ENCODE measurements around the gene LILRB2.
A peak's percentile ranks its signal among the peaks of the same experiment; 100 is the strongest.
"Not testable (repeated sequence)": the region's sequence is repeated elsewhere in the genome, so short reads cannot be mapped to it uniquely, and the experiment has no call there.

The LILRB2 gene

DNA sequence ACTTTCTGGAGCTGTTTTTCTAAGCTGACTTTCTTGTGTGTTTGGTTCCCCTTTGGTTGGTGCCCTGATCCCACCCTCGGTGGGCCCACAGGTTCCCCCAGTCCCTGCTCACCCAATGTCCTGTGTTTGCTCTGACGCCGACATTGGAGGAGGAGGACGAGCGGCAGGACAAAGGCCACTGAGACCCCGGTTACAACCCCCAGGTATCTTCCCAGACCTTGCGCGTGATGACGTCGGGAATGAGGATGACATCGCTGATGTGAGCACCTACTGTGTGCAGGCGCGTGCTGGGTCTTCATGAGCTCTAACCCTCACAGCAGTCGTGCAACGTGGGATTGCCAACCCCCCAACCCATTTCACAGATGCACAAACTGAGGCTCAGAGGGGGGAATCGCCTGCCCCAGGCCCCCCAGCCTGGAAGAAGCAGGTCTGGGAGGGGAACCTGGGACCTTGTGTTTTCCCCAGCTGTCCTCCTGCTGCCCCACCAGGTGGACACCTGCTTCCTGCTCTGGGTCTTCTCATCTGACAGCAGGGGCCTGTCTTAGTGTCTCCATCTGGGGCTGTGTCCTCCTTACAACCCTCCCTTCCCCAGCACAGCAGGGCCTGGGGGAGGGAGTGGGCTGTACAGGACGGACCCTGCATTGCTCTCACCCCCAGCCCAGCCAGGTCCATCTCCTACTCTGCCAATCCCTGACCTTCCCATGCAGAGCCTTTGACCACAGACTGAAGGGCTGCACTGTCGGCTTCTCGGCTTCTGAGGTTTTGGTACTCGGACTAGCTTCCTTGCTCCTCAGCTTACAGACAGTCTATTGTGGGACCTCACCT lies 33.6 kb downstream of the LILRB2 start:
- DNase-seq (ENCODE audit: insufficient read length, low spot score) = no peak
- FAIRE-seq = no peak
- TF ChIP-seq POLR2A (IDR thresholded peaks at IDR 0.05; ENCODE audit: low read depth, low read length) = no peak

DNA sequence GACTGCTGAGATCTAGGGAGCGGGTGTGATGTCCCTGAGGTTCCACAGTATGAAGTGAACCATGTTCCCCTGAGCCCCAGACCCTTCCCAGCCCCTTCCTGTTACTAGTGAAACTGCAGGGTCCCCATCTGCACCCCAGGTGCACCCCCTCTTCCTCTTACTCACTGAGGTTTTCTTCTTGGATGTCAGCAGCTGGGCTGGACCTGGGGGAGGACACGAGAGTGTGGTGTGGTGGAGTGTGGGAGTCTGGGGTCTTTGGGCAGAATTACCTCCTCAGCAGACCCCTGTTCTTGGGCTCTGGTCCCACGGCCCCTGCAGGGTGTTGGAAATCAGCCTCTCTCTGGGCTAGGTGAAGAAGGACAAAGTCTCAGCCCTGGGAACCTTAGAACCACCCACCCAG lies 35.0 kb downstream of the LILRB2 start:
- TF ChIP-seq POLR2A (IDR thresholded peaks at IDR 0.05; ENCODE audit: low read depth, low read length) = no peak
- FAIRE-seq = no peak

DNA sequence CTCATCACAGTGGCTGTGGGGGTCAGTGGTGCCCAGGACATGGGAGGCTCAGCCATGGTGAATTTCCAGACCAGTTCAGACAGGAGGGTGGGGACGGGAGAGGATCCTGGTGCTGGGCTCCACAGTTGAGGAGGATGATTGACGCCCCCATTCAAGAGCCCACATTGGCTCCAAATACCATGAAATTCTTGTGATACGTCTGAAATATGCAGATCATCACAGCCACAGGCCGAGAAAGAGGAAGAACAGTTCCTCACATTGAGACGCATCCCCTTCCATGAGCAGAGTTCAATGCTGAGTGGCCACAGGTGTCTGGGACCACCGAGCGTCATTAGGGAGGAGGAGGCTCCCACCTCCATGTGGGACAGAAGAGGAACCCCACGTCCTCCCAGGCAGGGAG lies 37.1 kb downstream of the LILRB2 start:
- not testable (repeated sequence) for FAIRE-seq; DNase-seq (ENCODE audit: insufficient read length, low spot score)

More for the DNA sequence above, 35.0 kb downstream of the LILRB2 start:
- no peak for DNase-seq (ENCODE audit: insufficient read length, low spot score)

DNA sequence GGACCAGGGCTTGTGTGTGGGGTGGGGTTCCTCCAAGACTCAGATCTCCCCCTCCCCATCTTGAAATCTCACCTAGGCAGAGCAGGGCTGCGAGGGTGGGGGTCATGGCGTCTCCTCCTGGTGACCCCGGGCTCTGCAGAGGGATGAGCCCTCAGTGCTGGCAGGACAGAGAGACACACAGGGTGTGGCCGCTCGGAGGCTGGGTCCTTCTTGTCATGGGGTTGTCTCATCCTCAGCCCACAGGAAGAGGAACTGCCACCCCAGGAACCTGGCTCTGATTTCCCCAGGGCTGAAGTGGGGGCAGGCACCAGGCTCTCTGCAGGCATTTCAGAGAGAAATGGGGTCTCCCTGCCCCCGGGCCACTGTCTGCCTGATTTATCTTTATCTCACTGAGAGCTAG lies 38.3 kb downstream of the LILRB2 start, which contains the start of gene LILRA6:
LILRA6 (minus strand) TSS at position 145 of the 400 bp plus-strand sequence.
- not testable (repeated sequence) for FAIRE-seq; DNase-seq (ENCODE audit: insufficient read length, low spot score)

DNA sequence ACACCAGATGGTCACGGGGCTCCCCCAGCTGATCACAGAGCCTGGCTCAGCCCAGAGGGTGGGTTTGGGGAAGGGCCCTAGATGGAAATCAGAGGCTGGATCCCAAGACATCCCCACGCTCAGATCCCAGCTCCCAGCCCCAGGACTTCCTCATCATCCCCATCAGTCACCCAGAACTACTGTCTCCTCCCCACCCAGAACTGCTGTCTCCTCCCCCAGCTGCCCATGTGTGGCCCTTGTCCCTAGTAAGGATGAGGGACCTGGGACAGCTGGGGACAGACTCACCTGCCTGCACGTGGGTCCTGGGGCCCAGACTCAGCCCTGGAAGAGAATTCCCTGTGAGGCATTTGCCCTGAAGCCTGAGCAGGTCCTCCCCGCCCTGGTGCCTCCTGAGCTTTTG lies 38.7 kb downstream of the LILRB2 start:
- not testable (repeated sequence) for FAIRE-seq; DNase-seq (ENCODE audit: insufficient read length, low spot score)

DNA sequence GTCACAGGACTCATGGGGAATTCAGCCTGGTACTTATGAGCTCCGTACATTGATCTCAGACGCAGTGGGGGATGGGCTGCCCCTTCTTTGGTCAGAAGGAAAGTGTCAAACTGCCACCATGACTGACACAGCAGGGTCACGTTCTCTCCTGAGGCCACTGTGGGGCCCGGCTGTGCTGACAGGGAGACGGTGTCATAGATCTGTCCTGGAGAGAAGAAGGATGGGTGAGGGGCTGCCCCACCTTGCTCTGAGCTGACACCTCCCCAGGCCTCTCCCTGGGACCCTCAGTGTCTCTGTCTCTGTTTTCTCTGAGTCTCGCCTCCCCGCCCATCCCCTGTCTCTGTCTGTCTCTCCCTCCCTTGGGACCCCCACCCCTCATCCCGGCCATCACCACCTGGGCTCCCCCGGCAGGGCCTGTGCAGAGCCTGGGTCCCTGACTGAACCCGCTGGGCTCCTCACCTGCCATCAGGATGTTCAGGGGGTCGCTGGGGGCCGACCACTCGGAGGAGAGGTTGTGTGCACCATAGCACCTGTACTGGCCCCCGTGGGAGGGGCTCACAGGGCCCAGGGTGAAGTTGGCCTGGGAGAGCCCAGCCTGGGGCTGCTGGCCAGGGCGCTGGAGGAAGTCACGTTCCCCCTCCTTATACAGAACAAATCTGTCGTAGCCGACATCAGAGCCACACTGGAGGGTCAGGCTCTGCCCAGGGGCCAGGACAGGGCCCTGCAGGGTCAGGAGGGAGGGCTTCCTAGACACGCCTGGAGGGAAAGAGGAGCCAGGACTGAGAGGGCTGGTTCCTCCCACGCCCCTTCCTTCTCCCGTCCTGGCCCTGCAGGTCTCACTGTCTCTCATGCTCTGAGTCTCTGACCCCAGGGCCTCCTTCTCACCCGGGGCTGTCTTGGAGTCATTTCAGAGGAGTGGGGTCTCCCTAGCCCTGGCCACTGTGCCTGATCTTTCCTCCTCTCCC lies 40.3 kb downstream of the LILRB2 start:
- not testable (repeated sequence) for FAIRE-seq; DNase-seq (ENCODE audit: insufficient read length, low spot score)

DNA sequence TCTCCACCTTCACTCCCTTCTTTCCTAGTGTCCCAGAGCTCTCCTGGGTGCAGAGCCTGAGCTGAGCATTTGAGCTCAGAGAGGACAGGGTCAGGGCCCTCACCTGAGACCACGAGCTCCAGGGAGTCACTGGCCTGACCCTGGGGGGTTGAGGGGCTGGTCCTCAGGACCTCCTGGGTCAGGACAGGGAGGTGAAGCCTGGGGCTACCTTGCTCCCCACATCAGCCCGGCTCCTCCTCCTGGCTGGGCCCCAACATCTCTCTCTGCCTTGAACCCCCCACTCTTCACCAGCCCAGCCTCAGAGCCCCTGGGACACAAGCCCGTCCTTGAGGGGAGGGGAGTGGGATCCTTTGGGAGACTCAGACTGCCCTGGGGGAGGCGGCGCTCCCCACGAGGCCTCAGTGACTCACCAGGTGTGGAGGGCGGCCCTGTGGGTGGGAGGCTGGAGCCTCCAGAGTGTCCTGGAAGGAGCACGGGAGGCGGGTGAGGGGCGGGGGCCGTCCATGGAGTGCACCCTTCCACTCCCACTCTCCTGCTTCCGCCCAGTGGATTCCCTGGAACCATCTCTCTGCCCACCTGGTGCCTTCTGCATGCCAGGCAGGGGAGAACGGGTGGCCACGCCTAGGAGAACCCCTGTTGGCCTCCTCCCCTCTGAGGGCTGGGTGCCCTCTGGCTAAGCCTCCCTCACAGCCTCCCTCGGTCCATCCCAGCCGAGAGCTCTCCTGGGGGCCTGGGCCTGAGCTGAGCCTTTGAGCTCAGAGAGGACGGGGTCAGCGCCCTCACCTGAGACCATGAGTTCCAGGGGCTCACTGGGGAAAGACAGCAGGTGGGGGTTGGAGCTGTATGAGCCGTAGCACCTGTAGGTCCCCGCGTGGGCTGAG lies 41.2 kb downstream of the LILRB2 start:
- FAIRE-seq; DNase-seq (ENCODE audit: insufficient read length, low spot score): not testable (repeated sequence)

DNA sequence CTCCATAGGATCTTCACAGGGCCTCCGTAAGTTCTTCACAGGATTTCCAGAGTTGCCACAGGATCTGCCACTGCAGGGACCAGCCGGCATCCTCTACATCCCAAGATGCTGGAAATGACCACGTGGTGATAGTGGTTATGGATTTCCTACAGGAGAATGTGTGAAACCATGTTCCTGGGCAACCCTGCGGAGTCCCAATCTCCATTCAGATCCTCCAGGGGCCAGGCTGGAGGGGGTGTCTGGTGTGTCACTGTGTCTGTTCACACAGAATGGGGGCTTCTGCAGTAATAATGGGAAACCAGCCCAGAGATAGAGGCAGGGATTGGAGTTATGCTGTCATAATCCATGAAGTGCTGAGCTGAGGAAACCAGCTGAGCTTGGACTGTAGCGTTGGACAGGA lies 47.0 kb downstream of the LILRB2 start:
- no peak for DNase-seq (ENCODE audit: insufficient read length, low spot score)
- no peak for TF ChIP-seq POLR2A (IDR thresholded peaks at IDR 0.05; ENCODE audit: low read depth, low read length)
- FAIRE-seq = no peak

DNA sequence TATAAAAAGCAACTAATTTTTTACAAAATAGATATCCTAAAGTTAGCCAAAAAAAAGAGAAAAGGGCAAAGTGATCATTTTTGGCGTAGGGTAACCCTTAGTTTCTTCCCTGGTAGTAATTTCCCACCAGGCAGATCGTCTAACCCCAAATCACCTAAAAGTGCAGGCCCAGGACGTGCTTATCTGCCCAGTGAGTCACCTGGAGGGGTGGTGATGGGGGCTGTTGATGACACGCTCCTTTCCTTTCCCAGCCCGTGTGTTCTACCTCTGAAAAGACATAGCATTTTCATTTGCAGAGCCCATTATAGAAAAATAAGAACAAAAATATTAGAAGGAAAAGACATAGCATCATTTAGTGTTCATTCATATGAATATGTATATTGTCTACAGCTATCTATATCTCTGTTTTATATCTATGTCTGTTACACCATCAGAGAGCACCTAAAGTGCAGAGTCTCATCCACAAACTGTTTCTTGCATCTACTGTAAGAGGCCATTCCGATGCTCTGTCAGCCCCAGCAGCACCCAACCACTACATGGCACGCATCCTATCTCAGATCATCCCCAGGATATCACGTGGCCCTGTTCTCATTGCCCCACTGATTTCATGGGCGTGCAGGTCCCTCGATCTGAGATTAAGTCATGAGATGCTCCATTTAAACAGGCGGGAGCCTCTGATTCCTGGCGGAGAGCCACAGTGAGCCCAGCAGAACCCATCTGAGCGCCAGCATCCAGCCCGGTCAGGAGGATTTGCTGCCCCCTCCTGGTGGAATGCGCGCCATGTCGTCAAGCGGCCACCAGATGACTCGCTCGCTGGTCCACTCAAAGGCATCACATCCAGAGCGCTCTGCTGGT lies 49.6 kb downstream of the LILRB2 start:
- TF ChIP-seq POLR2A (IDR thresholded peaks at IDR 0.05; ENCODE audit: low read depth, low read length) = no peak
- FAIRE-seq (no peak), DNase-seq (ENCODE audit: insufficient read length, low spot score) (peak; percentile 100)

DNA sequence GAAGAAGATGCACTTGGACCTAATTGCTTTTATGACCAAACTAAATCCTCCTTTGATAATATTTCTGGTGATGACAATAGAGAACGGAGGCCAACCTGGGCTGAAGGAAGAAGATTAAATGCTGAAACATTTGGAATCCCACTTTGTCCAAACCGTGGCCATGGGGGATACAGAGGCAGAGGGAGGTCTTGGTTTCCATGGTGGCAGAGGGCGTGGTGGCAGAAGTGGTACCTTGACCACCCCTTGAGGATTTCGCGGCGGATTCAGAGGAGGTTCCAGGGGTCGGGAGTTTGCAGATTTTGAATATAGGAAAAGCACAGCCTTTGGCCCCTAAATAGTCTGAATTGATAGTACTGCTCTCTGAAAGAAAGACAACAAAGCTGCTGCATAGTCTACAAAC lies 50.9 kb downstream of the LILRB2 start:
- FAIRE-seq (no peak), DNase-seq (ENCODE audit: insufficient read length, low spot score) (no peak)
- TF ChIP-seq POLR2A (IDR thresholded peaks at IDR 0.05; ENCODE audit: low read depth, low read length) = no peak

DNA sequence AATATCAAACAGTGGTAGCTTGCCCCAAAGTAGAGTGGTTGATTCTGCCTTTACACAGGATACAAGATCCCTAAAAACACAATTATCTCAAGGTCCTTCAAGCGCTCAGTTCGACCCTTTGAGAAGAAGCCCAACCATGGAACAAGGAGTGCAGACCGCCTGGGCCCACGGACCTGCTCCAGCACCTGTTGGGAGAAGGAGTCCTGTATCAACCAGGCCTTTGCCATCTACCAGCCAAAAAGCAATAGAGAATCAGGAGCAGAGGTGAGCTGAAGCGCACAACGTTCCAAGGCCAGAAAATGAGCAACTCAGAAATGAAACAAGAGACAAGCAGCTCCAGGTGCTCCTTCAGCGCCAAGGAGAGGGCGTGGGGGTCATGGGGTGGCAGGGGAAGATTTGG lies 51.8 kb downstream of the LILRB2 start:
- DNase-seq (ENCODE audit: insufficient read length, low spot score) = no peak
- TF ChIP-seq POLR2A (IDR thresholded peaks at IDR 0.05; ENCODE audit: low read depth, low read length) = no peak
- no peak for FAIRE-seq

DNA sequence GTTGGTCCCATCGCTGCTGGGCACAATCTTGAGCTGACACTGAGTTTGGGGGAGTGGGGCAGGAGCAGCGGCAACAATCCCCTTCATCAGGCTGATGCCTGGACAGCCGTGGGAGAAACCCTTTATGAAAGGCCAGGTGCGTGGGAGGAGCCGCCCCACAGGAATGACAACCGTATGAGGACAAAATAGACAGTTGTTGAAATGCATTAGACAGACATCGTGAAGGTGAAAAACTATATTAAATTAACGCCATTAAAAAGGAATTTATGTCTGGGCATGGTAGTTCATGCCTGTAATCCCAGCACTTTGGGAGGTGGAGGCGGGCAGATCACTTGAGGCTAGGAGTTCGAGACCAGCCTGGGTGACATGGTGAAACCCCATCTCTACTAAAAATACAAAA lies 56.3 kb downstream of the LILRB2 start:
- FAIRE-seq; DNase-seq (ENCODE audit: insufficient read length, low spot score): not testable (repeated sequence)

DNA sequence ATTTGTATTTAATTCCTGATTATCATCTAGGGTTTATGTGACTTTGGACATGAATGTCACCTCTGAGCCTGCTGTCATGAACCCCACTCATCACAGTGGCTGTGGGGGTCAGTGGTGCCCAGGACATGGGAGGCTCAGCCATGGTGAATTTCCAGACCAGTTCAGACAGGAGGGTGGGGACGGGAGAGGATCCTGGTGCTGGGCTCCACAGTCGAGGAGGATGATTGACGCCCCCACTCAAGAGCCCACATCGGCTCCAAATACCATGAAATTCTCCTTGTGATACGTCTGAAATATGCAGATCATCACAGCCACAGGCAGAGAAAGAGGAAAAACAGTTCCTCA lies 57.0 kb downstream of the LILRB2 start:
- not testable (repeated sequence) for FAIRE-seq; DNase-seq (ENCODE audit: insufficient read length, low spot score)

Data from H54 (cell line).